Measurements from ENCODE around the gene TBX1.

TBX1 gene

DNA sequence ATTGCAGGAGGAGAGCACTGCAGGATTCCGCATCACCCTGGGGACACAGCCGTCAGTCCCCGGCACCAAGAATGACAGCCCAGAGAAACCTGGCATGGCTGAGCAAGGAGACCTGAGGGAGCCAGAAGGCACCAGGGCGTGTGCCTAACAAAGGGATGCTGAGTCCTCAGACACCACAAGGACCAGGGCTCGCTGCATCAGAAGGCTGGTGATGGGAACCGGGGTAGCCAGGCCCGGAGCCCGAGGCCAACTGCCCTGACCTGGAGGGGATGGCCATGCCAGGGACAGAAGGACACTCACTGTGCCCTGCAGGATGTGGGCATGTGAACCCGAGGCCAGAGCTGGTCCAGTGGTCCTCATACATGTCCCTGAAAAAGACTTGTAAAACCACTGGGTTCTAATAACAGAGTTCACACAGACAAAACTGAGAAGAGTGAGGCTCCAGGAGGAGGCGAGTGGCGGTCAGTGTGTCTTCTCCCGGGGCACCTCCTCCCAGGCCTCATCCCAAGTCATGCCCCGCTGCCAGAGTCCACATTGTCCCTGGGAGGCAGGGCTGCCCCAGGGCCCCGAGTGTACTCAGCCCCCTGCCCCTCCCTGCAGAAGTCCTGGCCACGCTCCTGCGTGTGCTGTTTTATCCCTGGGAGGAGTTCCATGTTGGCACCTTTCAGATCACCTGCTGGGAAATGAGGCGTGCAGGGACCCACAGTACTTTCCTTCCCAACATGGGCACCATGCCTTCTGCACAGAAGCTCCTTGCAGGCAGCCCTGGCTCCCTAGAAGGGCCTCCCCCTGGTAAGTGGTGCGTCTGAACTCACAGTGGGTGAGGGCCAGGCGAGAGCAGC lies 42.5 kb downstream of the TBX1 start:
- DNase-seq: no peak
- in situ Hi-C loops (cut with MboI; ENCODE audit: low pct_unique_long_range_greater_than_20kb, low sequenced_read_pairs): no loop called here

DNA sequence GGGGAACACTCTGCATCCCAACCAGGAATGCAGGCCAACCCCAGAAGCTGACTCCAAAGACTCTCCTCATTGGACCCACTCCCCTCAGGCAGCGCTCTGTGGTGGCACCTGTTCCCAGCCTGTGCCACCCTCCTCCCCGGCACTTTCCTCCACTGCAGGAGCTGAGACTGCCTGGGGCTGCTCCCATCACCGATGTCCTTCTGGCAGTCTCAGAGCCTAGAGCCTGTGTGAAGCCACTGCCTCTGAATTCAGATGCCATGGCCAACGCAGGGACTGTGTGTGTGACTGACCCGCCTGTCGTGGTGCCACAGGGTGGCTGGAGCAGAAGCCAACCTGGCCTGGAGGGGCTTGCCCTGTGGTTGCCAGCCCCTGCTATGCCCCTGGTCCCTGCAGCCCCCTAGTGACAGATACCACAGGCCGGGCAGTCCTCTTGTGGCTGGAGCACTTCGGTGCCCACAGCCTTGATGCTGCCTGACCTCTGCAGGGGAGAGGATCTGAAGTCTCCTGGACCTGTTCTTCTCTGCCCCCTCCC lies 43.2 kb downstream of the TBX1 start:
- in situ Hi-C loops (cut with MboI; ENCODE audit: low pct_unique_long_range_greater_than_20kb, low sequenced_read_pairs): no loop called here
- no peak for DNase-seq

DNA sequence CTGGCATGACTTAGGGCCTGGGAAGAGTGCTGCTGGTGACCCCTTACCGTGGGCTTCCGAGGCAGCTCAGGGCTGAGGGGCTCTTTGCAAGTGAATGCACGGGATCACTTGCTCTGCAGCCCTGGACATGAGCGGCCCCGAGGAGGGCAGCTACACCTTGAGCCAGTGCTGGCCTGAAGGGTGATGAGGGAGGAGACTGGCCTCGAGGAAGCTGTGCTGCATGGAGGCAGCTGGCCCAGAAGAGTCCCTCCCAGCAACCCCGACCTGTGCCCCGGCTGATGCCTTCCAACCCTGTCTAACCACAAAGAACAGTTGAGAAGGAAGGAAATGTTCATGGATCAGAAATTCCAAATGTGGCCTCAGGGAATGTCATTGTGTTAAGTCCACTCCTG lies 45.2 kb downstream of the TBX1 start:
- in situ Hi-C loops (cut with MboI; ENCODE audit: low pct_unique_long_range_greater_than_20kb, low sequenced_read_pairs): no loop called here
- DNase-seq: no peak

DNA sequence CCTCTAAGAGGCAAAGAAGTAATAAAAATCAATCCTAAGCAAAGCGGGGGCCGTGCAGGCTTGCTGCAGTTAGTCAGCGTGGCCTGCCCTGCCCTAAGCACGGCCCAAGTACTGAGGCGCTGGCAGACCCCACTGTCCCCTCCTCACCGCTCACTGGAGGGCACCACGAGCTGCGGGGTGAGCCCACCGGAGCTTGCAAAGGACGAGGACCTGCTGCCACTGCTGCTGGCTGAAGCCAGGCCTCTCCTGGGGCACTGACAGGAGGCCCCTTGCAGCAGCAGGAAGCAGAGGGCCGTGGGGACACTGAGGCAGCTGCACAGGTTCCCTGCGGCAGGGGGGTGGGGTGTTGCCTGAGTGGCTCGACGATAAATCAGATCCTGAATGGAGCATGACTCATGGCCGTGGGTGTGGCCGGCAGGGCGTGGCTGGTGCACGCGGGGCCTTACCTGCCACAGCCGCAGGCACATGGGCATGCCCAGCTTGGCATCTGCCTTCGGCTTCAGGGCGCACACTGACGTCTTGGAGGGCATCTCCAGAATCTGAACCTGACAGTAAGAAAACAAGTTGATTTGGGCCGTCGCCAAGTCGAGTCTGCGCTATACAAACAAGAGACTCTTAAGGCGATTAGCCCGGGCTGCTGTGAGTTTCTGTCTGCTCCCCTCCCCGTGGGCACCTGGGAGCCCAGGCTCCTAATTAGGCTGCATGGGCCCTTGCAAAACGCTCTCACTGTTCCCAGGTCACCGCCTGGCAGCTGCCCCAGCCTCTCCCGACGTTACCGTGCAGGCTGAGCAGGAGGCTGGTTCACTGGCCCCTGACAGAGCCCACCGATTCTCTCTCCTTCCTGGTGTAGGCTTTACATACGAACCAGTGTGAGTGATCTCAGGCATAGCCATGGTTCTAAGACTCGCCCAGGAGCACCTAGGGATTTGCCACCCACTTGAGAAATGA lies 45.9 kb downstream of the TBX1 start:
- no peak for DNase-seq
- in situ Hi-C loops (cut with MboI; ENCODE audit: low pct_unique_long_range_greater_than_20kb, low sequenced_read_pairs): no loop called here

GRCh38 chr22:19807161-19807913 lies 46.8 kb downstream of the TBX1 start:
- DNase-seq: no peak
- in situ Hi-C loops (cut with MboI; ENCODE audit: low pct_unique_long_range_greater_than_20kb, low sequenced_read_pairs): no loop called here

- no peak for DNase-seq
Observed at GRCh38 chr22:19807914-19808872, 47.6 kb downstream of the TBX1 start.

DNA sequence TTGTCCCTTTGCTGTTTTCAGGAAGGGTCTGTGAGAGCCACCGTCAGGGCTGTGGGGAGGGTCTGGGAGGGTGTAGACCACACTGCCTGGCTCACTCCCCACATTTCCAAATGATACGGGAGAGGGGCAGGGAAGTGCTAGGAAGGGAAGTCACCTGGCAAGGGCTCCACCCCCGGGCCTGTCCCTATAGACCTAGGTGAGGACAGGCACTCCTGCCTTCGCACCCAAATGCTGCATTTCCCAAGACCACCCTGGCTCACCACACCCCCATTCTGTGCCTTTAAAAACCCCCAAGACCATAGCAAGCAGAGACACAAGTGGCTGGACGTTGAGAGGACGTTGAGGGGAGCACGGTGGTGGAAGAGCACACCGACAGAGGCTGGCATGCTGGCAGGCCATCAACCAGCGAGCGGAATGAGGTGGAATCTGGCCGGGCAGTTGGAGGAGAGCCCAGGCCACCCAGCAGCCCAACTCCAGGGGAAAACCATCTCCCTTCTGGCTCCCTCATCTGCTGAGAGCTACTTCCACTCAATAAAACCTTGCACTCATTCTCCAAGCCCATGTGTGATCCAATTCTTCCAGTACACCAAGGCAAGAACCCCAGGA lies 48.4 kb downstream of the TBX1 start:
- DNase-seq: no peak
- in situ Hi-C loops (cut with MboI; ENCODE audit: low pct_unique_long_range_greater_than_20kb, low sequenced_read_pairs): no loop called here

More at GRCh38 chr22:19807914-19808872, 47.6 kb downstream of the TBX1 start:
- in situ Hi-C loops (cut with MboI; ENCODE audit: low pct_unique_long_range_greater_than_20kb, low sequenced_read_pairs): no loop called here

GRCh38 chr22:19809741-19810140 lies 49.2 kb downstream of the TBX1 start:
- in situ Hi-C loops (cut with MboI; ENCODE audit: low pct_unique_long_range_greater_than_20kb, low sequenced_read_pairs): loop anchor here (10.0 kb wide), 1 partner anchor 75 kb away; no protein-coding TSS in a partner anchor
- no peak for DNase-seq

- no peak for DNase-seq
- in situ Hi-C loops (cut with MboI; ENCODE audit: low pct_unique_long_range_greater_than_20kb, low sequenced_read_pairs): loop anchor here (10.0 kb wide), 1 partner anchor 74 kb away; no protein-coding TSS in a partner anchor
Observed at GRCh38 chr22:19810381-19811201, 50.0 kb downstream of the TBX1 start.

DNA sequence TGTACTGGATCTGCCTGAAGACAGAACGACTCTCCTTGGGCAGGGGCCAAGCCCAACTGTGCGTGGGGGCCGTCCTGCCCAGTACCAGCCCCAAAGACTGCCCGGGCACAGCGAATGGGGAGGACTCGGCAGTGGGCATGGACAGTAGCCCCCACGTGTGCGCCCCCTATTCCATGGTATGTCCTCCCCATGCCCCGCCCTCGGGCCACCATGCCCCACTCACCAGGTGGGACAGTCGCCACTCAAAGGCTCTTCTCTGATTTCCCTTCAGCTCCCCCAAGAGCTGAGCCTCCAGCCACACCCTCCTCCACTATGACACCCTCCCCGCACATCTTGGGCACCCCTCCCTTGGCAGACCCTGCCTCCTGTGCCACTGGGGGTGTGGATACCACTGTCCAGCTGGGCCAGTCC lies 50.6 kb downstream of the TBX1 start:
- no peak for DNase-seq
- in situ Hi-C loops (cut with MboI; ENCODE audit: low pct_unique_long_range_greater_than_20kb, low sequenced_read_pairs): loop anchor here (10.0 kb wide), 1 partner anchor 74 kb away; no protein-coding TSS in a partner anchor

DNA sequence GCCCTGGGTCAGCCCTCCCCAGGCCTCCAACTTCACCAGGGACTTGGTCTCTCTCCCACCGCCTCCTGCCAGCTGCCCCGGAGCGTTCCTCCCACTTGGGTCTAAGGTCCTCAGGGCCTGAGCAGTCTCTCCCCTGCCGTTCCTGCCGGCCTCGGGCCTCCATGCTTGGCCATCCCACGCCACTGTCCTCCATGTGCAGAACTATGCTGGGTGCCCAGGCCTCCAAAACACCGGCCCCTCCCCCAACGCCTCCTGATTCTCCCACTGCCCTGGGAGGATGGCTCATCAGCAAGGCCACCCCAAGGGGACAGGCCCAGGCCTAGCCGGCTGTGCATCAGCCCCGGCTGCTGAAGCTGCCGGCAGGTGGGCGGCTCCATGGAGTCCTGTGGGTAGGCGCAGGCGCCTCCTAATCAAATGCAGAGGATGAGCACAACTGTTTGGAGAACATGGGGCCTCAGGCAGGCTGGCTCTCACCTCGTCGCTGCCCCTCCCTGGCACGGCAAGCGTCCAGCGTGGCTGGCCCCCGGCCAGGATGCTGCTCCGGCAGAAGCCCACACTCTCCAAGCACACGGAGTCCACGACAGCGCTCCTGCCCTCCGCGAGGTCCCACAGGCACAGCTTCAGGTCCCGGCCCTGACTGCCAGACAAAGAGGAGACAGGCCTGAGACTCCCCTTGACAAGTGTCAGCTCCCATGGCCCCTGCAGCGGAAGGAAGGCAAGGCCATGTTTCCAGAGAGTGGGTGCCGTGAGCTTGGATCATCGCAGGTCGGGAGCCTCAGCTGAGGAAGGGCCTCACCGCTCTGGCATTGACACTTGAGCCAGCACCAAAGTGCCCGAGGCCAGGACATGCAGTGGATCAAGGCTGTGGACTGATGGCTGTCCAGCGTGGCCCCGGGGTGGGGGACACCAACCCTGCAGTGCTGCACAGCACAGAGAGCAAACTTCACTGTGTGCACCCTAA lies 51.5 kb downstream of the TBX1 start:
- no peak for DNase-seq
- in situ Hi-C loops (cut with MboI; ENCODE audit: low pct_unique_long_range_greater_than_20kb, low sequenced_read_pairs): loop anchor here (10.0 kb wide), 1 partner anchor 73 kb away; no protein-coding TSS in a partner anchor

DNA sequence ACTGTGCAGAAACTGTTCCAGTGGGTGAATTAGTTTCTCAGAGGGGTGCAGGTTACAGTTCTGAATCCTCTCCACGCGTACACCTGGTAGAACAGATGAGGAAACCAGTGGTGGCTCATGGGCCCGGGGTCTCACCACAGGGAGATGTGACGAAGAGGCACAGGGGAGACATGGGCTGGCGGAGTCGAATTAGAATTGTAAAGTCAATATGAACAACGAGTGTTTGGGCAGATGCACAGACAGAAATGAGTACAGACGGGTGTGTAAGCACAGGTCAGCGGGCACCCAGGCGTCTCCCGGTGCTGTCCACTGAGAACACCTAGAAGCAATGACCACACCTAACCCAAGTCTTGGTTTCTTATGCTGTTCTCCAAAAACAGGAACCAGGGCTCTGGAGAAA lies 52.3 kb downstream of the TBX1 start:
- no peak for DNase-seq
- in situ Hi-C loops (cut with MboI; ENCODE audit: low pct_unique_long_range_greater_than_20kb, low sequenced_read_pairs): loop anchor here (10.0 kb wide), 1 partner anchor 72 kb away; no protein-coding TSS in a partner anchor

GRCh38 chr22:19814428-19814827 lies 53.9 kb downstream of the TBX1 start:
- no peak for DNase-seq
- in situ Hi-C loops (cut with MboI; ENCODE audit: low pct_unique_long_range_greater_than_20kb, low sequenced_read_pairs): loop anchor here (10.0 kb wide), 1 partner anchor 70 kb away; no protein-coding TSS in a partner anchor

- in situ Hi-C loops (cut with MboI; ENCODE audit: low pct_unique_long_range_greater_than_20kb, low sequenced_read_pairs): loop anchor here (5.0 to 10.0 kb wide), 2 partner anchors 37 to 70 kb away; partner anchors contain the start of genes GNB1L and RTL10
- DNase-seq: no peak
Observed at GRCh38 chr22:19815093-19815822, 54.7 kb downstream of the TBX1 start.
